Fibroblast of mammary gland (primary cell): ENCODE measurements around the gene VAMP1.

ENCODE experiments used
- DNase-seq: peaks from one replicate; pipeline ENCODE4 v3.0.0-alpha.2; 2010; ENCODE audit warnings: low read depth
- H3K4me3 ChIP-seq: 2 replicates; pipeline ENCODE4 v1.5.1; 2011; ENCODE audit warnings: low read depth, mild to moderate bottlenecking, low read length, moderate library complexity; ENCODE audit not compliant: control insufficient read depth
- CTCF ChIP-seq: conservative IDR thresholded peaks from 2 replicates; pipeline ENCODE4 v1.5.1; 2011; ENCODE audit warnings: low read depth, low read length, inconsistent platforms; ENCODE audit not compliant: control insufficient read depth, insufficient read depth

The VAMP1 gene

GRCh38 chr12:6452245-6452943 lies 18.1 kb downstream of the VAMP1 start:
- DNase-seq: no peak
- TF ChIP-seq CTCF: no peak
- peak overlapping the region; percentile 65 for H3K4me3 ChIP-seq

GRCh38 chr12:6451348-6452244 lies 18.9 kb downstream of the VAMP1 start, which contains the start of gene TAPBPL:
Gene TAPBPL (plus strand): TSS chr12:6452042. CDS start chr12:6452249, 207 bp downstream.
- H3K4me3 ChIP-seq: peak within 1 kb of the TSS; percentile 65
- TF ChIP-seq CTCF: no peak
- DNase-seq: peak; percentile 75

DNA sequence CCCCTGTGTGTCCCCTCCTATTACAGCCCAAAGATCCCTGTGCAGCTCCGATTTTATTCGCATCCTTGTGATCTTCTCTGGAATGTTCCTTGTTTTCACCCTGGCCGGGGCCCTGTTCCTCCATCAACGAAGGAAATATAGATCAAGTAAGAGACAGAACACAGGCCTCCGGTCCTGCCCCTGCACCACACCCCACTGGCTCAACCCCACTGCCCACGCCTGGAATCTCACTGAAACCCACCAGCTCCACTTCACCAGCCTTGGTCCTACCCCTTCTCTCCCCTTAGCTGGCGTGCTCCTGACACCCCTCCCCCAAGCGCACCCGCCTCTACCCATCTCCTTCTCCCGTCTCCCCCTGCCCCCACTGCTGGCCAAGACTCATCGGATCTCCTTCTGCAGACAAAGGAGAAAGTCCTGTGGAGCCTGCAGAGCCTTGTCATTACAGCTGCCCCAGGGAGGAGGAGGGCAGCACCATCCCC lies 19.6 kb downstream of the VAMP1 start:
- DNase-seq: no peak
- no peak for TF ChIP-seq CTCF

GRCh38 chr12:6450091-6450868 lies 20.2 kb downstream of the VAMP1 start:
- no peak for TF ChIP-seq CTCF
- no peak for DNase-seq

More for the DNA sequence above, 19.6 kb downstream of the VAMP1 start:
- H3K4me3 ChIP-seq: peak overlapping the region; percentile 65

GRCh38 chr12:6444704-6445688 lies 25.5 kb downstream of the VAMP1 start, which contains the start of gene CD27:
Gene CD27 (plus strand): TSS chr12:6444955. CDS start chr12:6445096, 141 bp downstream.
- no peak for TF ChIP-seq CTCF
- DNase-seq: no peak

More at GRCh38 chr12:6450091-6450868, 20.2 kb downstream of the VAMP1 start:
- peak overlapping the region; percentile 65 for H3K4me3 ChIP-seq

DNA sequence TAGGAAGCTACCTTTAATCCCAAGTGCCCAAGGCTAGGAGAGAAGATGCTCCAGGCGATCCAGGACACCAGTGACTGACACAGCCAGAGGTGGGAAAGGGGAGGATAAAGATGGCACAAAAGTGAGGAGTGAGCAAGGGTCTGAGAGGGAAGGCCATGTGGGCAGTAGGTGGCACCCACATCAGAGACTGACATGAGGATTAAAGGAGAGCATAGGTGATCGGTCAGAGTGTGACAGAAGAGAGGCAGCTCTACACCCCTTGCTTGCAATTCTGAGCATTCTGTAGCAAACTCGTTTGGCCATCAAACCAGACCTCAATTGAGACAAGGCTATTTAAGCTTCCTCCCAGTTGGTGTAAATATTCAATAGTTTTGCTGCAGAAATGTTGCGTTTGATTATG lies 26.4 kb downstream of the VAMP1 start:
- no peak overlapping the region for H3K4me3 ChIP-seq
- DNase-seq: no peak

More at GRCh38 chr12:6444704-6445688, 25.5 kb downstream of the VAMP1 start, which contains the start of gene CD27:
- H3K4me3 ChIP-seq: no peak within 1 kb of the TSS

More for the DNA sequence above, 26.4 kb downstream of the VAMP1 start:
- no peak for TF ChIP-seq CTCF
